Thymus (tissue), 11 donors: ENCODE measurements around the gene NAA40. TPM values are rescaled to one million over a fixed set of nuclear protein-coding genes. Genes with fewer than 3 reads are reported as not detected.

ENCODE experiments used
- DNase-seq, 9 donors: peaks; one replicate each; pipeline ENCODE4 v3.0.0-alpha.2; 2013; ENCODE audit warnings: low spot score in 9 of 9, low read depth in 6 of 9, missing footprints in 1 of 9
- H3K27ac ChIP-seq, 2 donors: one replicate each; pipeline ENCODE4 v1.5.1; 2013; ENCODE audit warnings: control low read depth in 1 of 2, low read depth in 1 of 2, low read length in 1 of 2, mild to moderate bottlenecking in 1 of 2, moderate library complexity in 1 of 2
- H3K27me3 ChIP-seq, 2 donors: one replicate each; pipeline ENCODE4 v1.5.1; 2013; ENCODE audit warnings: low read length in 1 of 2; ENCODE audit not compliant: control insufficient read depth in 2 of 2, insufficient read depth in 1 of 2
- H3K36me3 ChIP-seq, 2 donors: one replicate each; pipeline ENCODE4 v1.5.1; 2013; ENCODE audit warnings: low read length in 1 of 2, mild to moderate bottlenecking in 1 of 2, moderate library complexity in 1 of 2; ENCODE audit not compliant: control insufficient read depth in 2 of 2, insufficient read depth in 2 of 2
- H3K4me1 ChIP-seq, 2 donors: one replicate each; pipeline ENCODE4 v1.5.1; 2013; ENCODE audit warnings: low read length in 2 of 2; ENCODE audit not compliant: control insufficient read depth in 2 of 2, insufficient read depth in 2 of 2
- H3K4me3 ChIP-seq, 2 donors: one replicate each; pipeline ENCODE4 v1.5.1; 2013; ENCODE audit warnings: low read length in 2 of 2, control low read depth in 1 of 2, mild to moderate bottlenecking in 1 of 2
- H3K9me3 ChIP-seq, 2 donors: one replicate each; pipeline ENCODE4 v1.5.1; 2013; ENCODE audit warnings: low read length in 1 of 2, mild to moderate bottlenecking in 1 of 2; ENCODE audit not compliant: control insufficient read depth in 2 of 2, insufficient read depth in 1 of 2
- WGBS: extraction: QIAGEN DNeasy Blood & Tissue Kit; methylation state at CpG from one replicate; pipeline ENCODE4 v1.1.7; 2013; 5-methylcytosine and 5-hydroxymethylcytosine counted together
- polyA plus RNA-seq: library from polyadenylated mRNA; stranded (reverse); fragments of 200-250 nt; gene quantifications from one replicate; pipeline ENCODE4 v1.2.3, GENCODE V29; 2013
- total RNA-seq: library from RNA; stranded (reverse); fragments of 120-200 nt; gene quantifications from one replicate; pipeline ENCODE4 v1.2.4, GENCODE V29; 2013
- donor health status: healthy.

Gene NAA40
- total and polyA plus RNA-seq, 2 donors: 9.1 to 18.4 TPM

DNA sequence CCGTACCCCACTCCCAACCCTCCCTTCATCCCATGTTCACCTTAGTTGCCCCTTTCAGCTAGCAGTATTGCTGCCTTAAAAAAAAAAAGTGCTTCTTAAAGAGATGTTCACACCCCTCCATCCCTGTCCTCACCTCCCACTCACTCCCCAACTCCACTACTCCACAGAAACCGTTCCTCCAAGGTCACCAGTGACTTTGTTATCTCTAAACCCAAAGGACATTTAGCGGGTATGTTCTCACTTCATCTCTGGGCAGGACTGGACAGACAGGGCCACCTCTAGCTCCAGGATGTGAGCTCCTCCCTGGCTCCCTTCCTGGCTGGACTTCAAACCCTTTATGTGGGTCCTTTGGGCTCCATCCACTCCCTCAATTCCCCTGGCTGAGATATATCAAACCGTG is 15.5 kb upstream of the NAA40 start:
- Histone ChIP-seq H3K4me3 (no peak overlapping the region), H3K27me3 (peaks cover 3 to 32% of the 10 kb centered on the region in 2 donors), H3K36me3 (no peaks in the 10 kb centered on the region), H3K4me1 (peaks cover under 1 to 23% of the 10 kb centered on the region in 2 donors), H3K27ac (no peak overlapping the region), H3K9me3 (no peaks in the 10 kb centered on the region)
- 92% methylated on average over 4 of the region's 4 CpGs for WGBS
- no peak for DNase-seq

DNA sequence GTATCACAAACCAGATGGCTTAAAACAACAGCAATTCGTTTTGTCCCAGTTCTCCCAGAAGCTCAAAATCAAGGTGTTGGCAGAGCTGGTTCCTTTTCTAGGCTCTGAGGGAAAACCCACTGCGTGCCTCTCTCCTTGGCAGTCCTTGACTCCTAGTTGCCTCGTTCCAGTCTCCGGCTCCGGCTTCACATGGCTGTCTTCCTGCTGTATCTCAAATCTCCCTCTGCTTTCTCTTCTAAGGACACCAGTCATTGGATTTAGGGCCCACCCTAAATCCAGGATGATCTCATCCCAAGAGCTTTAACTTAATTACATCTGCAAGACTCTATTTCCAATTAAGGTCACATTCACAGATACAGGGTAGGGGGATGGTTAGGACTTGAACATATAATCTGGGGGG is 9.2 kb upstream of the NAA40 start:
- Histone ChIP-seq H3K4me1 (no peaks in the 10 kb centered on the region), H3K4me3 (no peak overlapping the region), H3K36me3 (no peaks in the 10 kb centered on the region), H3K27ac (no peak overlapping the region), H3K9me3 (no peaks in the 10 kb centered on the region), H3K27me3 (peaks cover 0 to 4% of the 10 kb centered on the region in 2 donors)
- DNase-seq: no peak
- WGBS: 96% methylated on average over 5 of the region's 5 CpGs

DNA sequence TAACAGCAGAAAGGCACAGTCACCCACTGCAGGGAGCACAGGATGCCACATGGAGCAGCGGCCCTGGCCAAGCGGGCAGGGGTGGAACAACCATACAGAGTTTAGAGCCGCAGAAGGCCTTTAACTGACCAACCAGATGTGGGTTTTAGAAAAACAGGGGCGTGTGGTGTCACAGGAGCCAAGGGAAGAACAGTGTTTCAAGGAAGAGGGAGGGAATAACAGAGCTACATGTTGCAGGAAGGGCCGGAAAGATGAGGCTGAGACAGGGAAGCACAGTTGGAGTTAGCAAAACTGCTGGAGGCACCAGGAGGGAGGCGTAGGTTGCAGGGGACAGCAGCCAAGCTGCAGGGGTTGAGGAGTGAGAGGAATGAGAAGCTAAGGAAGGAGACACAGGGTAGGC is 7.8 kb upstream of the NAA40 start:
- Histone ChIP-seq H3K27me3 (peaks cover 0 to 4% of the 10 kb centered on the region in 2 donors), H3K36me3 (no peaks in the 10 kb centered on the region), H3K9me3 (no peaks in the 10 kb centered on the region), H3K4me3 (no peak overlapping the region), H3K4me1 (no peaks in the 10 kb centered on the region), H3K27ac (no peak overlapping the region)
- 96% methylated on average over 6 of the region's 6 CpGs for WGBS
- no peak for DNase-seq

DNA sequence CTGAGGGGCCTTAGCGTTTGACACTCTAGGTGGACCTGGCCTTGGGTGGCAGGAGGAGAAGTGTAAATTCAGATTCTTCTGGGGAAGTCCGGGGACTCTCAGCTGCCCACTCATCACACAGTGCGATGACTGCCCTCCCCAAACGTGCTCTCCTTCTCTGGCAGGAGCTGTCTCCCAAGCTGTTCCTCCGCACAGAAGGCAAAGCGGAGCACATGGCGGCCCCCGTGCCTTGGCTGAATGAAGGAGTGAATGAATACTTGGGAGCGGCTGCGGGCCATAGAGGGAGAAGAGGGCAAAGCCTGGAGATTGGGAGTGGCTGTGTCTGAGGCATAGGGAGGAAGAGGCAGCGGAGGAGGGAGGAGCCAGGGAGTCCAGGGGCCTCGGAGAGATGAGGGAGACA is 6.9 kb upstream of the NAA40 start:
- H3K4me3 ChIP-seq: no peak overlapping the region
- 94% methylated on average over 12 of the region's 12 CpGs for WGBS

DNA sequence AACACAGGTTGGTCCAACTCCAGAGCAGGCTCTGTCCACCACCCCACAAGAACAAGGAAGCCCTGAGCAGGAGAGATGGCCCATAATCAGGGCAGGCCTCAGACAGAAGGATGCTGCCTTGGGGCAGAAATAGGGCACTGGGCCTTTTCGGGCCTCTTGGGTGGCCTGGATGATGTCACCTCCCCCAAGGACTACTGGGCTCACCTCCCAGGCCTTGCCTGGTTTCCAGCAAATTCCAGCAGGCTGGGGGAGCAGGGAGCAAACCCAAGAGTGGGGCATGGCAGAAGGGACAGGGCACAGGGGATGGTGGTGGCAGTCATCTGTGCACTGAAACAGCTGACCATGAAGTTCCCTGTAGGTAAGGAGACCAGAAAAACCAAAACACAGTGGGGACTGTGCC is 5.3 kb upstream of the NAA40 start:
- peaks cover 0 to 6% of the 10 kb centered on the region in 2 donors for H3K4me1 ChIP-seq
- no peaks in the 10 kb centered on the region for H3K36me3 ChIP-seq
- H3K27me3 ChIP-seq: peaks cover 0 to 1% of the 10 kb centered on the region in 2 donors
- WGBS: 93% methylated on average over 1 of the region's 1 CpG
- no peak overlapping the region for H3K4me3 ChIP-seq
- H3K27ac ChIP-seq: no peak overlapping the region
- DNase-seq: no peak
- H3K9me3 ChIP-seq: no peaks in the 10 kb centered on the region

More for the DNA sequence above, 6.9 kb upstream of the NAA40 start:
- H3K36me3 ChIP-seq: no peaks in the 10 kb centered on the region
- H3K9me3 ChIP-seq: no peaks in the 10 kb centered on the region
- no peak overlapping the region for H3K27ac ChIP-seq
- no peak for DNase-seq
- peaks cover 0 to 4% of the 10 kb centered on the region in 2 donors for H3K27me3 ChIP-seq
- no peaks in the 10 kb centered on the region for H3K4me1 ChIP-seq

DNA sequence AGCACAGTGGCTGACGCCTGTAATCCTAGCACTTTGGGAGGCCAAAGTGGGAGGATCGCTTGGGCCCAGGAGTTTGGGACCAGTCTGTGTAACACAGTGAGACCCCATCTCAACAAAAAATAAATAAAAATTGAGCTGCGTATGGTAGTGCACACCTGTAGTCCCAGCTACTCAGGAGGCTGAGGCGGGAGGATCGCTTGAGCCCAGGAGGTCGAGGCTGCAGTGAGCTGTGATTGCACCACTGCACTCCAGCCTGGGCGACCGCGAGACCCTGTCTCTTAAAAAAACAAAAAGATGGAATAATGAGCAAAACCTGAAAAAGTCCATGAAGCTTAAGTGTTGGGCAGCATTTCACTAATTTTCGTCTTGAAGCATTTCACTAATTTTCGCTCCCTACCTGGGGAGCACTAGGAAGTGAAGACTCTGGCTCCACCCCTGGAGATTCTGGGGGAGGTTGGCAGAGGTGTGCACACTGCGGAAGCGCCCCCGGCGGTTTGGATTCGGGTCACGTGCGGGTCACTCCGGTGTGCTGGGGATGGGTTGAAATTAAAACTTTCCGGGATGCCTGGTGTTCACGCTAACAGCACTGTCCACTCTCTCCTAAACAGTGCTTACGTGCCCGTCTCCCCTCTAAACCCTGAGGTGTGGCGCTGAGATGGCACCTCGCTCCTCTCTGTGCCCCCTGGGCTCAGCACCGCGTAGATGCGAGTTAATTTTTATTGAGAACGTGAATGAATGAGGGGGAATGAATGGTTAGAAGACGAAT is 906 bp upstream of the NAA40 start:
- no peaks in the 10 kb centered on the region for H3K9me3 ChIP-seq
- peaks cover 3% of the 10 kb centered on the region in 2 donors for H3K36me3 ChIP-seq
- DNase-seq: peak in 1 of 9 donors; percentile 30
- peak overlapping the region; percentile 71 to 85 for H3K4me3 ChIP-seq
- WGBS: 23% methylated on average over 30 of the region's 30 CpGs
- no peaks in the 10 kb centered on the region for H3K27me3 ChIP-seq
- H3K4me1 ChIP-seq: peaks cover 4 to 17% of the 10 kb centered on the region in 2 donors
- H3K27ac ChIP-seq: peak overlapping the region in 1 of 2 donors; percentile 59

DNA sequence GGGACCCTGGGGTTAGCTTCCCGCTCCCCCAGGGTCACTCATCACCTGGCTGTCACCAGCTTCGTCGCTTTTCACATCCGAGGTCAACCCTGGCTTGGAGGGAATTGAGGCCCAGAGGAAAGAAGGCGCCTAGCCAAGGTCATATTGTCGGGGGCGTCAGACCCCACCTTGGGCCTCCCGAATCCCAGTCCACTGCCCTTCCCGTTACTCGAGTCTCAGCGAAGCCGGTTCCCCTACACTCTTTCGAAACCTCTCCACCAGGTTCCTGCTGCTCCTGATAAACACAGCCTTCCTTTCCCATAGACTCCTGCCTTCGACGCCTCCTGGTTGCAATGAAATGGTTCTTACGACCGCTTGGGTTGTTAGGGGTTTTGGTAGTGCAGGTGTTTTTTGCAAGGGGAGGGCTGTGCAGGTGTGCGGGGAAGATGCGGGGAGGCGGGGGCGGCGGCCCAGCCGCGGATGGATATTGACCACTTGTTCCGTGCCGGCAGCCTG is 642 bp downstream of the NAA40 start:
- H3K27me3 ChIP-seq: no peaks in the 10 kb centered on the region
- no peaks in the 10 kb centered on the region for H3K9me3 ChIP-seq
- H3K4me3 ChIP-seq: peak overlapping the region; percentile 71 to 85
- peak in 2 of 9 donors; percentile 34 to 52 for DNase-seq
- H3K4me1 ChIP-seq: peaks cover 4 to 17% of the 10 kb centered on the region in 2 donors
- 3% methylated on average over 26 of the region's 26 CpGs for WGBS
- H3K27ac ChIP-seq: peak overlapping the region; percentile 76 to 87
- peaks cover 3 to 9% of the 10 kb centered on the region in 2 donors for H3K36me3 ChIP-seq

DNA sequence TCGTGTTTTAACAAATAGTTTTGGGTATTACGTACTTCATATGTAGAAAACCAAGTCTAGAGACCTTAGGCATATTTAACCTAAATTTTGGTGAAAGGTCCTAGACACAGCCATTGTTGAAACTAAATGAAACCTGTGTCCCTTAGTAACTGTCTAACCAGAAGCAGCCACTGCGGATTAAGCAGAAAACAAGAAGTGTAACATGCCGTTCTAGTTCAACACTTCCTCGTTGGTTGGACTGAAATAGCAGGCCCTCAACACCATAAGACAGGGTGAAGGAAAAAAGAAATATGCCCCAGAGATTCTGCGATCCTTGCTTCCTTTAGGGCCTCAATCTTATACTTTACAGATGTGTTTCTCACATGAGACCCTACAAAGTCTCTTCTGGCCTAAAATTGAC is 2.0 kb downstream of the NAA40 start:
- H3K36me3 ChIP-seq: peaks cover 6 to 9% of the 10 kb centered on the region in 2 donors
- H3K4me1 ChIP-seq: peaks cover 4 to 23% of the 10 kb centered on the region in 2 donors
- H3K9me3 ChIP-seq: no peaks in the 10 kb centered on the region
- no peak overlapping the region for H3K4me3 ChIP-seq
- peak in 1 of 9 donors; percentile 14 for DNase-seq
- H3K27ac ChIP-seq: peak overlapping the region in 1 of 2 donors; percentile 3
- 68% methylated on average over 6 of the region's 6 CpGs for WGBS
- H3K27me3 ChIP-seq: no peaks in the 10 kb centered on the region

DNA sequence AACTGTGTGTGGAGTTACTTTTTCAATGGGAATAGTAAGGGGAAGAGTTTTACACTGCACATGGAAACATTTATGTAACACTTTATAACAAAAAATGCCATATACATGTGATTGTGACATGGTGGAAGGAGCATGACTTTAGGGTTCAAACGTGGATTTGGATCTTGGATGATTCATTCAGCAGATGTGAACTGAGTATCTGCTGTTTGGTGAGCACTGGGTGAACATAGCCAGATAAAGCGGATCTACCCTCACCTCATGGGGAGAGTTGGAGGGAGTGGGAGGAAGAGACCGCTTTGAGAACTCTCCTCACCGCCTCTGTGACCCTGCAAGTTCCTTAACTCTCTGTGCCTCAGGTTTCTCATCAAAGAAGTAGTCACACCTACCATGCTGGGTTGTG is 3.1 kb downstream of the NAA40 start:
- WGBS: 97% methylated on average over 4 of the region's 4 CpGs
- H3K9me3 ChIP-seq: no peaks in the 10 kb centered on the region
- peaks cover 4 to 23% of the 10 kb centered on the region in 2 donors for H3K4me1 ChIP-seq
- H3K27me3 ChIP-seq: no peaks in the 10 kb centered on the region
- H3K4me3 ChIP-seq: no peak overlapping the region
- no peak for DNase-seq
- H3K36me3 ChIP-seq: peaks cover 16 to 19% of the 10 kb centered on the region in 2 donors
- H3K27ac ChIP-seq: no peak overlapping the region
